Measurements from ENCODE around the gene HNRNPLL.
"Not testable (repeated sequence)": the region's sequence is repeated elsewhere in the genome, so short reads cannot be mapped to it uniquely, and the experiment has no call there.

Gene HNRNPLL

DNA sequence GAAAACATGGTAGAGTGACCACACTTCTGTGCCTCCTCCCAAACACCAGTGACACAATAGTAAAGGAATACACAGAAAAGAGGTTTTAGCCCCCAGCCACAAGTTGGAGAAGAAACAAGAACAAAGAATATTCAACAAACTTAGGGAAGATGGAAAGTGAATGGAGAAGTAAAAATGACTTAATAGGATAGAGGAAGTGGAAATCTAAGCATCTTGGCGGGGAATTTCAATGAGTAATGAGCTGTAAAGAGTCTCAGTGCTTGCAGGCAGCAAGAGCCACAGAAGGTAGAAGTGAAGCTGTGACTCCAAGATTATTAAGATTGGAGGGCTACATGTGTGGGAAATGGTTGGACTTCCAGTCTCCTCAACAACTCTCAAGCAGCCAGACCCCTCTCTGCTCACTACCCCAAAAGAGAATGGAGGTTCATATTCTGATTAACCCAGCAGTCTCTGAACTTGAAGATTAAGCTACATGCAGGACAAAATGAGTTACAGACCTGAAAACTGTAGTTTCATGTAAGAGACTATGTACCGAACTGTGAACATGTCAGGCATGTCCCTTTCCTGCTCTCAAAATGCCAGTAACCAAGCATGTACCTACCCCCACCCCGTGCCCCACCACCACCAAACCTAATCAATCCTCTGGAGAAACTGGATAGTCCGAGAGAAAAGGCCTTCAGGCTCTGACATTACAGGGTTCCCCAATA lies 16.9 kb upstream of the HNRNPLL start:
- FAIRE-seq (no peak), DNase-seq (ENCODE audit: low spot score) (no peak)

DNA sequence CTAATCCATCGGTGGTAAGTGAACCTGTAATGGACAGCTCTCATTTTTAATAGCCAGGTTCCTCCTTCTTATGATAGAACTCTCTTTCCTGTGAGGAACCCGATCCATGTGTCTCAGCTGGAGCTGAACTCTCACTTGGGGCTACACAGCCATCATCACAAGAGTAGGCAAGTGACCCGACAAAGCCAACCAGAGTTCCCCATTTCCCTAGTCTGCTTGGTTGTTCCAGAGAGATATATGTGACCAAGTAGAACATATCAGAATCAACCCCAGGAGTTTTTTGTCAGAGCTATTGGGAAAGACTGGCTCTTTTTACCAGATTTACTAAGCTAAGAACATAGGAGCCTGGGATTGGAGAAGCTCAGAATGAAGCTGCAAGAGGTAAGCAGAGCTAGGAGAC lies 14.6 kb upstream of the HNRNPLL start:
- no peak for DNase-seq (ENCODE audit: low spot score)
- no peak for FAIRE-seq

DNA sequence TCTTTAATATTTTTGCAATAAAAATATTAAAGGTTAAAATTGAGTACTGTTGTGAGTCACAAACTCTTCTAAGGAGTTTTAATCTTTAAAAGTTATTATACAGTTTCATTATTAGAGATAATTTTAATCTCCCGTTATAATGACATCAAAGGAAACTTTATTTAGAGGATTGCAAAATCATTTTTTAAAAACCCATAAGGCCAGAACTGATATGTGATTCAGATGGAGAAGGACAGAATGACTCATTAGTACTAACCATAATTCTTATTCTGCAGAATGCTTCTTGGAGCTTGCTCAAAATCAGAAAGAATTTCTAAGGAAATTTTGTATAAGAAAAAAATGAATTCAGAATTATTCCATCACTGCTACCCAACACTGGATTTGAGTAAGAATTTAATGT lies 12.5 kb upstream of the HNRNPLL start:
- no peak for DNase-seq (ENCODE audit: low spot score)
- FAIRE-seq: peak; percentile 2

DNA sequence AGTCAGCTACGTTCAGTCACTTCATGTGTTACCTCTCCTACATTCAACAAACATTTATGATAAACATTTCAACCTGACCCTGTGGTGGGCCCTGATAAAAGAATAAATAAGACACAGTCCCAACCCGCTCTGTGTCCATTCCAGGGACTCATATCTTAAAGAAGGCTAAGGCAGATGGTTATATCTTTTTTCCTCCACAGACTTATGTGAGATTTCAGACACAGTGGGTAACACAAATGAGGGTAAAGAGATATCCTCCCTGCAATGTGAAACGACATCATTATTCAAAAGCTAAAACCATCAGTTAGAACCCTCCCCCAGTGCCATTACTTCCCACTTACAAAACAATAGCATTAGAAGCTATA lies 11.1 kb upstream of the HNRNPLL start:
- FAIRE-seq: no peak
- no peak for DNase-seq (ENCODE audit: low spot score)

DNA sequence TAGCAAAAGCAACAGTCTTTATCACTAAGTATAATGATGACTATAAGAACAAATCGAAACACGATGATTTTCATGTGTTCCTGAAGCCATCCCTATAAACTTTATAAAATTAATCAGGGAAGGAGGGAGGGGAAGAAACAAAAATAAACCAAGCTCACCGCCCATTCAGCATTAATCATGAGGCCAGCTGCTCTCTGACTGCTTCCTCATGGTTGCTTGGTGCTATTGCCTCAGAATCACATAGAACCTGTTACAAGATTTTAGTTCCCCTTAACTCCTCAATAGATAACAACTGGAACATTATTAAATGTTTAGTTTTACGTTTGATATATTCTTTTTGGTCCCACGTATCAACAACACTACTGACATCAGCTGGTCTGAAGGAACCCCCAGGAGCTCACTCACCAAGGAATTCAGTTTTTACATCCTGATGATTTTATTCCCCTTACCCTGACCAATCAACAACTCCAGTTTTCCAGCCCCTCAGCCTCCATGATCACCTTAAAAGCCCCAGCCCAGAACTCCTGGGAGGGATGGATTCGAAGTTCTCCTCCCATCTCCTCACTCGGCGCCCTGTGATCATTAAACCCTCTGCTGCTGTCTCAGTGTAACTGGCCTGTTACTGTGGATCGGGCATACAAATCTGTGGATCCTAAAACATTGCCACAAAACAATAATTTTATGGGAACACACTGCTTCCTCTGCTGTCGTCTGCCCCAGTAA lies 10.6 kb upstream of the HNRNPLL start:
- FAIRE-seq (no peak), DNase-seq (ENCODE audit: low spot score) (no peak)

DNA sequence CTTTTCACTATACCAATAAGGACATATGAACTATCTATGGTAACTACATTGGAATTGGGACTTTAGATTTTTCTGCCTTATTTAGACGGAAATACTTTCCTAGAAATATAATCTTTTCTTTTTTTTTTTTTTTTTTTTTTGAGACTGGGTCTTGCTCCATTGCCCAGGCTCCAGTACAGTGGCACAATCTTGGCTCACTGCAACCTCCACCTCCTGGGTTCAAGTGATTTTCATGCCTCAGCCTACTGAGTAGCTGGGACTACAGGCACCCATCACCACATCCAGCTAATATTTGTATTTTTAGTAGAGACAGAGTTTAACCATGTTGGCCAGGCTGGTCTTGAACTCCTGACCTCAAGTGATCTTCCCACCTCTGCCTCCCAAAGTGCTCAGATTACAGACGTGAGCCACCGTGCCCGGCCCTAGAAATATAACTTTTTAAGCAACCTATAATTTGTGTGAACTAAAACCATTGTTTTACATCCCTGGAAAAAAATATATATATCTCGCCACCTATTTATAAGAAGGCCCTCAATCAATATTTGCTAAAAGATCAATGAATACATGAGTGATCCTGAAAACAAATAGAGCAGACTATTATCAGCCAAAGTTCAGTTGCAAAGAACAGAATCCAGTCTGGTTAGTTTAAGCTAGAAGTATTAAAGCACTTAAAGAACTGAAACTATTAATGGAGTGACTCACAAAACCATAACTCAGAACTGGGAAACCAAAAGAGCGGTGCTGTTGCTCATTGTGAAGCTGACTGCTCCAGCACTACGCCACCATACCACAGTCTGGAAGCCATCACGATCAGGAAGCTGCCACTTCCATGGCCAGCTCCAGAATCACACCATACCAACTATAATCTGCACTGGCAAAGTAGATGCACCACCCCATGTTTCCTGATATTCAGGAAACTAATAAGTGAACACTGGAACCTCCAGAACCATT lies 8.4 kb upstream of the HNRNPLL start:
- peak; percentile 63 for FAIRE-seq

DNA sequence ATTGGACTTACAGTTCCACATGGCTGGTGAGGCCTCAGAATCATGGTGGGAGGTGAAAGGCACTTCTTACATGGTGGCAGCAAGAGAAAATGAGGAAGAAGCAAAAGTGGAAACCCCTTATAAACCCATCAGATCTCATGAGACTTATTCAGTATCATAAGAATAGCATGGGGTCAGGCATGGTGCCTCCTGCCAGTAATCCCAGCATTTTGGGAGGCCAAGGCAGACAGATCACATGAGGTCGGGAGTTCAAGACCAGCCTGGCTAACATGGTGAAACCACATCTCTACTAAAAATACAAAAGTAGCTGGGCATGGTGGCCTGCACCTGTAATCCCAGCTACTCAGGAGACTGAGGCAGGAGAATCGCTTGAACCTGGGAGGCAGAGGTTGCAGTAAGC lies 6.5 kb upstream of the HNRNPLL start:
- not testable (repeated sequence) for FAIRE-seq; DNase-seq (ENCODE audit: low spot score)

More for the DNA sequence above, 8.4 kb upstream of the HNRNPLL start:
- DNase-seq (ENCODE audit: low spot score): peak; percentile 43

DNA sequence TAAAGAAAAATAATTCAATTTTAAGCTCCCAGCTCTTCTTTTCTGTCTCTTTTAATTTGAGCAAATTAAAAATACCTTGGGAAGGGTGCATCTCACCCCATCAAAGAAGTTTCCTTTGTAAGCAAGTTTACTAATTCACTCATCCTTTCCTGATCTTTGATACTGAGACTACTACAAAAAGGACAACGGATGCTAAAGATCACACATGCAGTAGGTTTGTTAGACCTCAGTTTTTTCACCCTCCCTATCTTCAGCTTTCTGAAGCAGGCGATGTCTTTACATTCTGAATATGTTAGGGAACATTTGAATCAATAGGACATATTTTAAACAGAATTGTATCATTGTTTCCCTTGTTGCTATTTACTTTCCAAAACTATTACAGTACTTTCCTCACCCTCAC lies 6.0 kb upstream of the HNRNPLL start:
- no peak for FAIRE-seq
- no peak for DNase-seq (ENCODE audit: low spot score)

DNA sequence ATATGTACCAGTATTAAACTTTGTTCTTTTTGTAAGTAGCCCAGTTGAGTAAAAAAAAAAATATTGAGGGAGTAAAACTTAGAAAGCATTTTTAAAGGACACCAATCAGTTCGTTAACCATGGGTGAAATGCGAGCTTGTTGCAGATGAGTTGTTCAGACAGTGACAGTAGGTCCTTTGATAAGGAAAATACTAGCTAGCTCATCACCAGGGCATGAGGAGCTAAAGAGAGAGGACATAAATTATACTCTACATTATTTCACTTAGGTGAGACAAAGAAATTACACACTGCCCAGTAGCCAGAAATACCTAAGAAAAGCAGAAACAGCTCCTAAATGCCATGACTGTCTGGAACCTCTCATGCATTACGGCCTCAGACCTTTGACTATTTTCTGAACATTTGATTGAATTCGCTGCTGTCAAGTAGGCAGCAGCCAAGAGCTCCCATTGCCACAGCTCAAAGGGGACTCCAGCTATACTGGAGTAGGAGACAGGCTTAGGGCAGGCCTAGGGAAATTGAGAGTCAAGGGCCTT lies 2.6 kb upstream of the HNRNPLL start:
- DNase-seq (ENCODE audit: low spot score) (no peak), FAIRE-seq (no peak)

DNA sequence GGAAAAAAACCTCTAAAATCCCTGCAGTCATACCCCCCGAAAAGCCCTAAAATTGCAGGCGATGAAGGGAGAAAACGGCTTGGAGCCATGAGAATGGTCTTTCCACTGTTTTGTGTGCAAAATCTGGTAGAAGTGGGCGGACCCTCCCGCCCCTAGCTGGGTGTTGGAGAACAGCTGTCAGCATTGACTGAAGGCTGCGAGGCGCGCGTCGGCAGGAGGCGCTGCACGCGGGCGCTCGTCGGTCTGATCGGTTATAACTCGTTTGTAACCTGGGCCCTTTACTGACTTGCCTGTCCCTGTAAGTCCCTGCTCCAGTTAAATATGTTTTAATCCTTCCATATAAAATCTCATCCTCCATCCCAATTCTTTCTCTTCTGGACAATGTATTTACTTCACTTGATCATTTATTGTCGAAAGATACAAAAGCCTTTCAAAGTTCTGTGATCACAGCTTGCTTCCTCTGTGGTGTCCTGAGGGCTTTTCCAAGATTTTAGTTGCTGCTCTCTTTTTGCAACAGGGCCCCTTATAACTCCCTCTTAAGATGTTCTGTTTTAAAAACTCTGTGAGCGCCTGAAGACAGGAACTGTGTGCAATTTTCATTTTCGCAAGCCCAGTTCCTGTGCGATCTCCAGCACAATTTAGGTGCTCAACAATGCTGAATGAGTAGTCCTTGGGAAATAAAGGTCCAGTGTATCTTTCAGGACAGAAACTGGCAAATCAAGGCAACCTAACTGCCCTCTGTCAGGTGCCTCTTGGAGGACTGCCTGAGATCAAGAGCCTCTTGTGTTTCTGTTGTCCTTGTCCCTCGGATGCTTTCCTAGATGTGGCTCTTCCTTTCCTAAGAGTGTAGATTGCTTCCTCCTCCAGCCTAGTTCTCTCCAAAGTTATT lies 918 bp upstream of the HNRNPLL start:
- peak; percentile 44 for DNase-seq (ENCODE audit: low spot score)
- no peak for FAIRE-seq

DNA sequence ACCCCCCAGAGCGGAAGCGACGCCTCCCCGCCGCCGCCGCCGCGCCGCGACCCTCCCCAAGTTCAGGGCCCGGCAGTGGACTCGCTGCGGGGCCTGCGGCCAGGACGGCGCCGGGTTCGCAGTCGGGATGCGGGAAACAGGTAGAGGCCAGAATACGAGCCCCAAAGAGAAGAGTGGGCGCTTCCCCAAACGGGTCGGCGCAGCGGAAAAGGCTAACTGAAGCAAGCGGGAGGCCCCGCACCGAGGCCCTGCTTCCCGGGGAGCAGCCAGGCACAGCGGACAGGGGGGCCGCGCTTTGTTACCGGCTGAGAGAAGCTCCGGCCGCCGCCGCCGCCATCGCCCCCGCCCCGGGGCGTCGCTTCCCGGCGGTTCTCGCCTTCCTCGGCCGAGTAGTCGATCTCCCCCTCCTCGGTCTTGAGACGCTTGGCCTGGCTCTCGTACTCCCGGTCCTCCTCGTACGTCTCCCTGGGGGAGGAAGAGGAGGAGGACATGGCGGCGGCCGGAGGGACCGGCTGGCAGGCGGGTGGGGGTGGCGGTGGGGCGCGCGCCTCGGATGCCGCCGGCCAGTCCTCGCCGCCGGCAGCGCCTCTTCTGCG lies 494 bp downstream of the HNRNPLL start:
- DNase-seq (ENCODE audit: low spot score) (no peak), FAIRE-seq (no peak)

DNA sequence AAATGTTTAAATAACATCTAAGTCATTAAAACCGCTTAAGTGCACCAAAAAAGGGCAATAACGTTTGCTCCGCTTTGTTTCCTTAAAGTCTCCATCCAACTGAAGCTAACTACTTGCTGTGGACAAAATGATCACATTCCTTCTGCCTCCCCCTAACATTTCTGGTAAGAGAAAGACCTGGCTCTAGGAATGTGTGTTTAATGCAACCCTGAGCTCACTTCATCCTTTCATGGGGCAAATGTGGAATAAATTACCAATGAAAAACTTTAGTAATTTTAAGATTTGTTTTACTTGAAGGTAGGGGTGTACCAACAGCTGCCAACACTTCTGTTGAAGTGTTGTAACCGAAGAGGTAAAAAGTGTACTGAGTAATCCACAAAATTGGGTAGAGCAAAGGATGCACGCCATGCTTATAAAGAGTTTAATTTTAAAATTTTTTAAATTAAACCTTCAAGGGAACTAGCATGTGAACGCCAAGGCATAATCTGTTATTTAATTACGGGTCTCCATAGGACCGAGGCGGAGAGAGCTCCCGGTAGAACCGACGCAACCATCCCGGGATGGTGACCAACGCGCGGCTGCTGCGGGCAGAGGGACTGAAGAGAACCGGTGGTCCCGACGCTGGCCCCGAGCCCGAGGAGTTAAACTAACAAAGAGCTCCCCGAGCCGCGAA lies 1.1 kb downstream of the HNRNPLL start:
- DNase-seq (ENCODE audit: low spot score) (no peak), FAIRE-seq (no peak)

DNA sequence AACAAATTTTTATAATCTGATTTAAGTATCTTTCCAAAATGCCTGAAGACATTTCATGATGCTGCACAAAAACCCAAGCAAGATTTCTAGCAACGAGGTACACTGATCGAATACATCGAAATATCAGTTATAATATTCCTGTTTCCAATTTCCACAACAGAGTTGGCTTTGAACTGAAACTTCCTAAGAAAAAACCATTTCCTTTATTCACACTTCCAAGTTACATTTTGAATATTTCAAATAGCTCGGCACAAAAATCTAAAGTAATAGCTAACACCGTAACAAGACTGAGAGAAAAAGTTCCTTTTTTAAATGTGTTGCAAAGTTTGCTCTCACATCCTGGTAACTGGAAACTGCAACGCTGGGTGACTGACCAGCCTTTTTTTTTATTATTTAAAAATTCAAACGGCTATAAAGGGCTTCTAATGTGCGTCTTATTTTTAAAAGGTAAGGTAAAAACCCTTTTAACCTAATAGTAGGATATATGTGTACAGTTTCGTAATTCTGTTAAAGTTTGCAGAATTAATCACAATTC lies 1.7 kb downstream of the HNRNPLL start:
- DNase-seq (ENCODE audit: low spot score) (no peak), FAIRE-seq (no peak)

DNA sequence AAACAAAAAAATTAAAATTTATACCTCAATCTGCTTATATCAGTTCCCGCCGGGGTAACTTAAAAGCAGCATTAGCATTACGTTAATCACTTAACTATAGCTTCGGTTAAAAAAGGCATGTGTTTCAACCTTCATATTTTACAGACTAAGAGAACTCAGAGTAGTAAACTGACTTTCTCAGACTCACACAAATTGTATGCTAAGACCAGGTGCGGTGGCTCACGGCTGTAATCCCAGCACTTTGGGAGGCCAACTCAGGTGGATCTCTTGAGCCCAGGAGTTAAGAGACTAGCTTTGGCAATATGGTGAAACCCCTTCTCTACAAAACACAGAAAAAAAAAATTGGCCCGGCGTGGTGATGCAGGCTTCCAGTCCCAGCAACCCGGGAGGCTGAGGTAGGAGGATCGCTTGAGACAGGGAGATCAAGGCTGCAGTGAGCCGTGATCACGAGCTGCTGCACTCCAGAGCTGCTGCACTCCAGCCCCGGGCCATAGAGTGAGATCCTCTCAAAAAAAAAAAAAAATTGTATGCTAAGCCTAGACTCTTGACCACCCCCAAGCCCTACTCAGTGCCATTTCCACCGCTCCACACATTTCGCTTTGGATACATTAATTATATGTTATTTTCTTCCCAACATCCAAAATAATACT lies 2.4 kb downstream of the HNRNPLL start:
- FAIRE-seq (no peak), DNase-seq (ENCODE audit: low spot score) (no peak)

DNA sequence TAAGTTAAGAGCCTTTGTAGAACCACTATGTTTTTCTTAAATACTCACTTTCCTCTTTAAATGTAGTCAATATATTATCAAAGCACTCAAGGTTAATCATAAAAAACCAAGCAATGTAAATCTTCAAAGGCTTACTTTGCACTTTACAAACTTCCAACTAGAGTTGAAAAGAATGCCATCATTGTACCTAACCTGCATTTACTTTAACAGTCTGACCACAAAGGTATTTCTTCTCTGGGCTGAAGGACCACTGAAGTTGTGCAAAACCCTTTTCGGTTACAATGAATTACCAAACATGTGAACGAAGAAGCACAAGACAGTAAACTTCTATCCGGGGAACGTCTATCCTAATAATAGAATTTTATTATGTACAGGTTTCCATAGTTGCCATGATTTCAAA lies 3.0 kb downstream of the HNRNPLL start:
- DNase-seq (ENCODE audit: low spot score) (no peak), FAIRE-seq (no peak)

DNA sequence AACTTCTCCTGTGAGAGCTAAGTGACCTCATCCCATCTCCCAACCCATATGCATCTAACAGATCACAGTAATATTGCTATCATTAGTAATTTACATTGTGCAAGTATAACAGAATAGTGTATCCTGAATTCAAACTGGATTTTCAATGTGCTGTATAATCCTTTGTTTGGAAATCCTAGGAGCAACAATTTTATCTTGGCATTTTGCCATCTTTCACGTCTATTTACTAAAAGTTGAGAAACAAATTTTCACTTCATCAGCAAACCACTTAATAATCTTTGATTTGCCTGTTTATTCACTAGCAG lies 3.8 kb downstream of the HNRNPLL start:
- no peak for FAIRE-seq
- DNase-seq (ENCODE audit: low spot score): no peak

DNA sequence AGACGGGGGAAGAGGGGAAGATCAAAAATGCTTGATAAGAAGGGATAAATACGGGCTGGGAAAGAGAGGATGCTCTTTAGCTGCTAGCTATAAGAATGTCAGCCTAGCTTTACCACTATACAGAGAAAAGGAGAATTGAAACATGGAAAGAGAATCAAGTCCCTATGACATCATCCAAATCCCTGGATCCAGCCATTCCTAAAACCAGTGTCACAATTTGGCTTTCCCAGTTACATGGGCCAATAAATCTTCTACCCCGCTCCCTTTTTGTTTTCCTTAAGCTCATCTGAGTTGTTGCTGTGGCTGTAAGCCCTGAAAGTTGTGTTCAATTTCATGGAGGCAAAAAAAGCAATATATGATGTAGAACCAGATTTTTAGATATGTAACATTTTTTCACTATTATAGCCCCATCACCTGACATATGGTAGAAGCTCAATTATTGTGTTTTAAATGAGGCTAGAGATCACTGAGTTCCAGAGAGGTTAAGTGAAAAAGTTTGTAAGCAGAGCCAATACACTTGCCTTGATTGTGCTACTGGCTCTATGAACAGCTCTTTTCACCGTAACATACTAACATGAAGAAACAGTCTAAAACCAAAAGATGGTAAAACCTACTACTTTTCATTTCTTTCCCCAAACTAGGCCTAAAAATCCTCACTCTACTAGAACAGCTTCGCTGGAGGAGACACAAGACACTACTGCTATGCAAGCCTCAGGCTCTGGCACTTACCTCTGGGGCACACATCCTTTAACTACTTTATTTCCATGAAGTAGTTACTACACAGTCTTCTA lies 4.3 kb downstream of the HNRNPLL start:
- DNase-seq (ENCODE audit: low spot score) (no peak), FAIRE-seq (no peak)

DNA sequence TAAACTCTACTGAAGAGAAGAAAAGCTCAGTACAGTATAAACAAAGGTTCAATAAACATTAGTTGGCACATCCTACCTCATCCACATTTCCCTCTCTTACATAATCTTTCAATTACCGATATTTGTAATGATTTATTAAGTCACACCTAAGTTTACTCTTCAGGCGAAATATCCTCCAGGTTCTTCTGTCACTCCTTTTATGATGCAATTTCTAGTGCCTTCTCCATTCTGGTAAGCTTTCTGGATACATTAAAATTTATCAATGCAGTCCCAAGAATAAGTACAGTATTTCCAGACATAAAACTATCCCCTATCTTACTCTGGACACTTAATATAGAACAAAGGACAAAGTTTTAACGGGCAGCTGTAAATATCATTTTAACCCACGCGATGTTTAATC lies 5.6 kb downstream of the HNRNPLL start:
- FAIRE-seq (no peak), DNase-seq (ENCODE audit: low spot score) (no peak)
